HepG2 (cell line): ENCODE measurements around the gene NUP85. TPM values are rescaled to one million over a fixed set of nuclear protein-coding genes. Genes with fewer than 3 reads are reported as not detected.

ENCODE experiments used
- FOXA1 ChIP-seq, 2 experiments: fragments of 450-650 bp in 1 of 2; sonication (generic) in 1 of 2; formaldehyde crosslinking in 1 of 2; IDR thresholded peaks; 2 replicates each; pipeline versions ENCODE4 v1.4.0 to v1.6.1; 2016 to 2020; ENCODE audit warnings: missing genetic modification reagents in 1 of 2
- HES4 ChIP-seq: sonication (generic); formaldehyde crosslinking; IDR thresholded peaks from 2 replicates; pipeline ENCODE4 v1.9.0; 2021; ENCODE audit warnings: mild to moderate bottlenecking, missing genetic modification reagents, borderline replicate concordance
- HOXA9 ChIP-seq: sonication (generic); formaldehyde crosslinking; IDR thresholded peaks from 2 replicates; pipeline ENCODE4 v1.8.1; 2022; ENCODE audit warnings: missing genetic modification reagents, mild to moderate bottlenecking, moderate library complexity, borderline replicate concordance
- KDM1A ChIP-seq: IDR thresholded peaks from 2 replicates; pipeline ENCODE4 v1.6.1; 2016; ENCODE audit warnings: missing compliant biosample characterization
- SP1 ChIP-seq, 2 experiments: fragments of 450-650 bp in 1 of 2; sonication (generic) in 1 of 2; formaldehyde crosslinking in 1 of 2; IDR thresholded peaks; 2 replicates each; pipeline versions ENCODE4 v1.4.0 to v1.6.1; 2016 to 2020; ENCODE audit warnings: missing genetic modification reagents in 1 of 2
- TARDBP ChIP-seq: sonication (generic); formaldehyde crosslinking; IDR thresholded peaks from 2 replicates; pipeline ENCODE4 v1.8.0; 2022; ENCODE audit warnings: mild to moderate bottlenecking, missing genetic modification reagents
- U2AF2 ChIP-seq: fragments of 200-400 bp; formaldehyde crosslinking; IDR thresholded peaks from 2 replicates; pipeline ENCODE4 v1.6.1; 2017; ENCODE audit warnings: low read depth, mild to moderate bottlenecking, low read length
- ZNF446 ChIP-seq: sonication (generic); formaldehyde crosslinking; IDR thresholded peaks from 2 replicates; pipeline ENCODE4 v1.5.0; 2020; ENCODE audit warnings: mild to moderate bottlenecking, missing genetic modification reagents
- ZNF598 ChIP-seq: sonication (generic); formaldehyde crosslinking; IDR thresholded peaks from 2 replicates; pipeline ENCODE4 v1.5.1; 2020; ENCODE audit warnings: mild to moderate bottlenecking, missing genetic modification reagents, borderline replicate concordance
- ZNF772 ChIP-seq: sonication (generic); formaldehyde crosslinking; IDR thresholded peaks from 2 replicates; pipeline ENCODE4 v1.5.0; 2020; ENCODE audit warnings: mild to moderate bottlenecking, missing genetic modification reagents
- ZSCAN25 ChIP-seq: sonication (generic); formaldehyde crosslinking; IDR thresholded peaks from 2 replicates; pipeline ENCODE4 v1.8.0; 2022; ENCODE audit warnings: mild to moderate bottlenecking, missing genetic modification reagents
- polyA plus RNA-seq, 8 experiments: library from polyadenylated mRNA; depleted of rRNA in 3 of 8; stranded (reverse) in 7 of 8; unstranded in 1 of 8; fragments of >200 nt; fragmentation: Illumina TruSeq in 4 of 8; extraction: Trizol in 4 of 8; gene quantifications; 2 replicates each; pipeline versions ENCODE4 v1.2.1 to v1.2.3, GENCODE V29; 2011 to 2016; ENCODE audit warnings: low read depth in 4 of 8, missing spikeins in 1 of 8, mixed read lengths in 1 of 8; ENCODE audit not compliant: insufficient read depth in 1 of 8
- total RNA-seq, 5 experiments: library from RNA; depleted of rRNA; stranded (reverse); fragments of >200 nt; fragmentation: Illumina TruSeq; extraction: Trizol; gene quantifications; 2 replicates each; pipeline ENCODE4 v1.2.3, GENCODE V29; 2016; ENCODE audit warnings: low read depth in 1 of 5
- TF ChIP-seq, protein P1 (sequence below): sonication (generic); formaldehyde crosslinking; IDR thresholded peaks from 2 replicates; pipeline ENCODE4 v1.4.0; 2020; ENCODE audit warnings: missing genetic modification reagents
- TF ChIP-seq, protein P2 (sequence below): sonication (generic); formaldehyde crosslinking; IDR thresholded peaks from 2 replicates; pipeline ENCODE4 v1.9.0; 2021; ENCODE audit warnings: missing genetic modification reagents, mild to moderate bottlenecking, borderline replicate concordance
- TF ChIP-seq, protein P3 (sequence below): IDR thresholded peaks from 2 replicates; pipeline ENCODE4 v1.6.1; 2016; ENCODE audit warnings: missing compliant biosample characterization, missing genetic modification reagents, borderline replicate concordance
- TF ChIP-seq, protein P4 (sequence below): sonication (generic); formaldehyde crosslinking; IDR thresholded peaks from 2 replicates; pipeline ENCODE4 v1.8.1; 2023; ENCODE audit warnings: mild to moderate bottlenecking, missing genetic modification reagents, borderline replicate concordance
- TF ChIP-seq, protein P5 (sequence below): sonication (generic); formaldehyde crosslinking; IDR thresholded peaks from 2 replicates; pipeline ENCODE4 v1.4.0; 2020; ENCODE audit warnings: missing genetic modification reagents

NUP85 gene
- total and polyA plus RNA-seq, 2 of the 13 experiments (the other 11 are each of a cell fraction or from before 2014, with no cell fraction given) = 89.1 to 124 TPM

DNA sequence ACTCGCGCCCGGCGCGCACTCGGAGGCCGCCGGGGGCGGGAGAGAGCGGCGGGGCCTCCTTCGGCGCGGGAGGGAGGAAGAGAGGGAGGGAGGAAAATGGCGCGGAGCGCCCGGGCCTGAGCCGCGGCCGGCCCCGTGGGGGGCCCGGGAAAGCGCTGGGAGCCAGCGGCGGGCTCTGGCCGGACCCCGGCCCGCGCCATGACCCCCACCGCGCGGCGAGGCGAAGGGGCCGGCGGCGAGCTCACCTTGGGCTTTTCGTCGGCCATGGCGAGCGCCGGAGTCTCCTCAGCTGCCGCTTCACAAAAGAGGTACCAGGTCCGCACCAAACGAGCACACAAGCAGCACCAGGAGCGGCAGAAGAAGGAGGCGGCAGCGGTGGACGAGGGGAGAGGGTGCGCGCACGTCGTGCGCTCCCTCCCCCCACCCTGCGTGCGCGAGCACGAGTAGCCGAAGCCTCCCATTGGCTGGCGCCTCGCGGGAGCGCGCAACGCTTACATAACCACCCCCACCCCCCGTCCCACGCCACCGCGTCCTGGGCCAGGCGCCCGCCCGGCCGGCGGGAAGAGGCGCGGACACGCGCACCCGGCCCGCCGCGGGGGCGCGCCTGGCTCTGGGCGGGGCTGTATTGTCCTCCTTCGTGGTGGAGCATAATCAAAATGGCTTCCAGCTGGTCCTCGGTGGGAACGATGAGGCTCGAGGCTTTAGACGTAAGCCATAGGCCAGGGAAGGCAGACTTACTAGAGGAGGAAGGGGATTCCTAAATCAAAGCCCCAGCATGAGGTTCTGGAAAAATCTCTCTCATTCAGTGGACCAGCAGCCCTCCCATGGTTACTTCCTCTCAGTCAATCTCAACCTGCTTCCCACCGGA, 22.7 kb upstream of the NUP85 start, which contains the start of gene SUMO2 (continued):
- TF ChIP-seq, protein P1, sequence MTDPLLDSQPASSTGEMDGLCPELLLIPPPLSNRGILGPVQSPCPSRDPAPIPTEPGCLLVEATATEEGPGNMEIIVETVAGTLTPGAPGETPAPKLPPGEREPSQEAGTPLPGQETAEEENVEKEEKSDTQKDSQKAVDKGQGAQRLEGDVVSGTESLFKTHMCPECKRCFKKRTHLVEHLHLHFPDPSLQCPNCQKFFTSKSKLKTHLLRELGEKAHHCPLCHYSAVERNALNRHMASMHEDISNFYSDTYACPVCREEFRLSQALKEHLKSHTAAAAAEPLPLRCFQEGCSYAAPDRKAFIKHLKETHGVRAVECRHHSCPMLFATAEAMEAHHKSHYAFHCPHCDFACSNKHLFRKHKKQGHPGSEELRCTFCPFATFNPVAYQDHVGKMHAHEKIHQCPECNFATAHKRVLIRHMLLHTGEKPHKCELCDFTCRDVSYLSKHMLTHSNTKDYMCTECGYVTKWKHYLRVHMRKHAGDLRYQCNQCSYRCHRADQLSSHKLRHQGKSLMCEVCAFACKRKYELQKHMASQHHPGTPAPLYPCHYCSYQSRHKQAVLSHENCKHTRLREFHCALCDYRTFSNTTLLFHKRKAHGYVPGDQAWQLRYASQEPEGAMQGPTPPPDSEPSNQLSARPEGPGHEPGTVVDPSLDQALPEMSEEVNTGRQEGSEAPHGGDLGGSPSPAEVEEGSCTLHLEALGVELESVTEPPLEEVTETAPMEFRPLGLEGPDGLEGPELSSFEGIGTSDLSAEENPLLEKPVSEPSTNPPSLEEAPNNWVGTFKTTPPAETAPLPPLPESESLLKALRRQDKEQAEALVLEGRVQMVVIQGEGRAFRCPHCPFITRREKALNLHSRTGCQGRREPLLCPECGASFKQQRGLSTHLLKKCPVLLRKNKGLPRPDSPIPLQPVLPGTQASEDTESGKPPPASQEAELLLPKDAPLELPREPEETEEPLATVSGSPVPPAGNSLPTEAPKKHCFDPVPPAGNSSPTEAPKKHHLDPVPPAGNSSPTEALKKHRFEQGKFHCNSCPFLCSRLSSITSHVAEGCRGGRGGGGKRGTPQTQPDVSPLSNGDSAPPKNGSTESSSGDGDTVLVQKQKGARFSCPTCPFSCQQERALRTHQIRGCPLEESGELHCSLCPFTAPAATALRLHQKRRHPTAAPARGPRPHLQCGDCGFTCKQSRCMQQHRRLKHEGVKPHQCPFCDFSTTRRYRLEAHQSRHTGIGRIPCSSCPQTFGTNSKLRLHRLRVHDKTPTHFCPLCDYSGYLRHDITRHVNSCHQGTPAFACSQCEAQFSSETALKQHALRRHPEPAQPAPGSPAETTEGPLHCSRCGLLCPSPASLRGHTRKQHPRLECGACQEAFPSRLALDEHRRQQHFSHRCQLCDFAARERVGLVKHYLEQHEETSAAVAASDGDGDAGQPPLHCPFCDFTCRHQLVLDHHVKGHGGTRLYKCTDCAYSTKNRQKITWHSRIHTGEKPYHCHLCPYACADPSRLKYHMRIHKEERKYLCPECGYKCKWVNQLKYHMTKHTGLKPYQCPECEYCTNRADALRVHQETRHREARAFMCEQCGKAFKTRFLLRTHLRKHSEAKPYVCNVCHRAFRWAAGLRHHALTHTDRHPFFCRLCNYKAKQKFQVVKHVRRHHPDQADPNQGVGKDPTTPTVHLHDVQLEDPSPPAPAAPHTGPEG (CRISPR knock-in tag) = no peak; the same call in none of the 2 replicates
- 0 out of 2 replicates have a peak, but pooled peaks have one; percentile 55 for TF ChIP-seq HOXA9 (CRISPR knock-in tag)
- TF ChIP-seq ZNF446 (CRISPR knock-in tag) = peak; percentile 25; the same call in 1 of the 2 replicates
- TF ChIP-seq, protein P2, sequence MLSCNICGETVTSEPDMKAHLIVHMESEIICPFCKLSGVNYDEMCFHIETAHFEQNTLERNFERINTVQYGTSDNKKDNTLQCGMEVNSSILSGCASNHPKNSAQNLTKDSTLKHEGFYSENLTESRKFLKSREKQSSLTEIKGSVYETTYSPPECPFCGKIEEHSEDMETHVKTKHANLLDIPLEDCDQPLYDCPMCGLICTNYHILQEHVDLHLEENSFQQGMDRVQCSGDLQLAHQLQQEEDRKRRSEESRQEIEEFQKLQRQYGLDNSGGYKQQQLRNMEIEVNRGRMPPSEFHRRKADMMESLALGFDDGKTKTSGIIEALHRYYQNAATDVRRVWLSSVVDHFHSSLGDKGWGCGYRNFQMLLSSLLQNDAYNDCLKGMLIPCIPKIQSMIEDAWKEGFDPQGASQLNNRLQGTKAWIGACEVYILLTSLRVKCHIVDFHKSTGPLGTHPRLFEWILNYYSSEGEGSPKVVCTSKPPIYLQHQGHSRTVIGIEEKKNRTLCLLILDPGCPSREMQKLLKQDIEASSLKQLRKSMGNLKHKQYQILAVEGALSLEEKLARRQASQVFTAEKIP (CRISPR knock-in tag) = no peak
- peak; percentile 43; the same call in 1 of the 2 replicates for TF ChIP-seq ZNF772 (CRISPR knock-in tag)
- no peak for TF ChIP-seq U2AF2
- TF ChIP-seq SP1 (IDR thresholded peaks at IDR 0.05) = no peak
- TF ChIP-seq SP1 (CRISPR knock-in tag; IDR thresholded peaks at IDR 0.05) = 0 out of 2 replicates have a peak, but pooled peaks have one; percentile 57
- TF ChIP-seq KDM1A (CRISPR knock-in tag) = no peak
- TF ChIP-seq TARDBP (CRISPR knock-in tag) = no peak
- TF ChIP-seq ZNF598 (CRISPR knock-in tag) = 0 out of 2 replicates have a peak, but pooled peaks have one; percentile 9
- TF ChIP-seq, protein P3, sequence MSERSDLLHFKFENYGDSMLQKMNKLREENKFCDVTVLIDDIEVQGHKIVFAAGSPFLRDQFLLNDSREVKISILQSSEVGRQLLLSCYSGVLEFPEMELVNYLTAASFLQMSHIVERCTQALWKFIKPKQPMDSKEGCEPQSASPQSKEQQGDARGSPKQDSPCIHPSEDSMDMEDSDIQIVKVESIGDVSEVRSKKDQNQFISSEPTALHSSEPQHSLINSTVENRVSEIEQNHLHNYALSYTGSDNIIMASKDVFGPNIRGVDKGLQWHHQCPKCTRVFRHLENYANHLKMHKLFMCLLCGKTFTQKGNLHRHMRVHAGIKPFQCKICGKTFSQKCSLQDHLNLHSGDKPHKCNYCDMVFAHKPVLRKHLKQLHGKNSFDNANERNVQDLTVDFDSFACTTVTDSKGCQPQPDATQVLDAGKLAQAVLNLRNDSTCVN (CRISPR knock-in tag) = peak; percentile 83; the same call in 1 of the 2 replicates
- TF ChIP-seq, protein P4, sequence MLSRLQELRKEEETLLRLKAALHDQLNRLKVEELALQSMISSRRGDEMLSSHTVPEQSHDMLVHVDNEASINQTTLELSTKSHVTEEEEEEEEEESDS = no peak
- peak; percentile 83 for TF ChIP-seq HES4 (CRISPR knock-in tag)
- TF ChIP-seq ZSCAN25 = no peak
- TF ChIP-seq FOXA1 (IDR thresholded peaks at IDR 0.05) = no peak
- no peak; the same call in 1 of the 2 replicates for TF ChIP-seq FOXA1 (CRISPR knock-in tag; IDR thresholded peaks at IDR 0.05)
- TF ChIP-seq, protein P5, sequence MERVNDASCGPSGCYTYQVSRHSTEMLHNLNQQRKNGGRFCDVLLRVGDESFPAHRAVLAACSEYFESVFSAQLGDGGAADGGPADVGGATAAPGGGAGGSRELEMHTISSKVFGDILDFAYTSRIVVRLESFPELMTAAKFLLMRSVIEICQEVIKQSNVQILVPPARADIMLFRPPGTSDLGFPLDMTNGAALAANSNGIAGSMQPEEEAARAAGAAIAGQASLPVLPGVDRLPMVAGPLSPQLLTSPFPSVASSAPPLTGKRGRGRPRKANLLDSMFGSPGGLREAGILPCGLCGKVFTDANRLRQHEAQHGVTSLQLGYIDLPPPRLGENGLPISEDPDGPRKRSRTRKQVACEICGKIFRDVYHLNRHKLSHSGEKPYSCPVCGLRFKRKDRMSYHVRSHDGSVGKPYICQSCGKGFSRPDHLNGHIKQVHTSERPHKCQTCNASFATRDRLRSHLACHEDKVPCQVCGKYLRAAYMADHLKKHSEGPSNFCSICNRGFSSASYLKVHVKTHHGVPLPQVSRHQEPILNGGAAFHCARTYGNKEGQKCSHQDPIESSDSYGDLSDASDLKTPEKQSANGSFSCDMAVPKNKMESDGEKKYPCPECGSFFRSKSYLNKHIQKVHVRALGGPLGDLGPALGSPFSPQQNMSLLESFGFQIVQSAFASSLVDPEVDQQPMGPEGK = peak; percentile 74
